Measurements from ENCODE around the gene PRKCD.

Gene PRKCD

DNA sequence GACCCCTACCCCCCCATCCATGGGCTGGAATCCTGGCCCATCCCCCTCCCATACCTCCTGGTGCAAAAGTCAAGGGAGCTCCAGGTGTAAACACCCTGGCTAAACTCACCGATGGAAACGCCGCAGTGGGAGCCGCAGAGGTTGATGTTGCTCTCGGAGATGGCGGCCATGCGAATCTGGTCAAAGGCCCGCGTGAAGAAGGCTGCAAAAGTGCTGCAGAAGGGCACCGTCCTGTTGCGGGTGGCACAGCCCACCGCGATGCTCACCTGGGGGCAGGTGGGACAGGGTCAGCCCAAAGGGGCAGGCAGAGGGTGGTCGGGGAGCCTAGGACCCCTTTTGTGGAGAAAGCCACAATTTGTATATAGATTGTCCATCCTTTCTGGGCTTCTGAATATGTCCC, 68.2 kb downstream of the PRKCD start:
- Histone ChIP-seq H3K79me2 (ENCODE audit: control insufficient read depth, insufficient read depth, low read length) (no peaks in the 10 kb centered on the region), H2BK5ac (ENCODE audit: low read length) (no peak overlapping the region), H3K18ac (ENCODE audit: low read length) (no peak overlapping the region), H3K4me2 (ENCODE audit: low read length) (no peak overlapping the region), H4K5ac (ENCODE audit: low read length) (no peak overlapping the region), H3K4me1 (ENCODE audit: control insufficient read depth, low read depth, low read length) (no peaks in the 10 kb centered on the region), H3K79me1 (ENCODE audit: low read length) (no peaks in the 10 kb centered on the region), H2AK5ac (ENCODE audit: low read length) (no peak overlapping the region), H3K23ac (ENCODE audit: low read length) (no peak overlapping the region), H3K27me3 (ENCODE audit: insufficient read depth, low read length, poor library complexity) (no peaks in the 10 kb centered on the region), H4K8ac (ENCODE audit: low read depth, low read length) (no peak overlapping the region), H3K4me3 (ENCODE audit: low read length) (no peak overlapping the region), H3K27ac (ENCODE audit: low read depth, low read length) (no peak overlapping the region), H3K56ac (ENCODE audit: low read length) (no peak overlapping the region), H3K9ac (ENCODE audit: low read length) (no peak overlapping the region), H3K36me3 (ENCODE audit: control insufficient read depth, insufficient read depth, low read length) (peaks cover 52% of the 10 kb centered on the region), H2BK120ac (ENCODE audit: low read depth, low read length) (no peak overlapping the region), H2BK15ac (replicated peaks; ENCODE audit: low read depth) (no peak overlapping the region), H3K4ac (ENCODE audit: low read depth, low read length) (no peak overlapping the region)
- no CpG with 5 or more reads among the region's 14 CpGs for WGBS (ENCODE audit: extremely low coverage, insufficient coverage, low lambda C conversion rate)
- DNase-seq, result no peak

DNA sequence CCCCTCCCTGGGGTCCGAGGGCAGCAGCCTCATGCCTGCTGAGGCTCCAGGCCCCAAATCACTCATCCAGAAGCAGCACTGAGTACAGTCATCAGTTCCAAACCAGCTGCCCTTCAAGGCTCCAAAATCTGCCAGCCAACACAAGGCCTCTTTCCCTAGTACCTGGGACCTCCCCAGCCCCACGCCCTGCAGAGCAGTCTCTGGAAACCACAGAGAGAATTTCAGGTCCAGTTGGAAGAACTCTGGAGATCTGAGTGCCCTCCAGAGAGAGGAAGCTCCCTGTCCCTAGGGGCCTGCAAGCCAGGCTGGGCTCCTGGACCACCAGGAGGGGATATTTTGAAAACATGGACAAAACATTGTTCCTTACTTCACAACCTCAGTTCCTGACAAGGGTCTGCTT, 68.6 kb downstream of the PRKCD start:
- no peak overlapping the region for H3K56ac ChIP-seq (ENCODE audit: low read length)
- no peak overlapping the region for H3K23ac ChIP-seq (ENCODE audit: low read length)
- no peaks in the 10 kb centered on the region for H3K4me1 ChIP-seq (ENCODE audit: control insufficient read depth, low read depth, low read length)
- H3K27ac ChIP-seq (ENCODE audit: low read depth, low read length), result no peak overlapping the region
- H3K4ac ChIP-seq (ENCODE audit: low read depth, low read length), result no peak overlapping the region
- no peaks in the 10 kb centered on the region for H3K79me2 ChIP-seq (ENCODE audit: control insufficient read depth, insufficient read depth, low read length)
- H2AK5ac ChIP-seq (ENCODE audit: low read length), result no peak overlapping the region
- peaks cover 1% of the 10 kb centered on the region for H3K79me1 ChIP-seq (ENCODE audit: low read length)
- H3K18ac ChIP-seq (ENCODE audit: low read length), result no peak overlapping the region
- peaks cover 51% of the 10 kb centered on the region for H3K36me3 ChIP-seq (ENCODE audit: control insufficient read depth, insufficient read depth, low read length)
- H3K27me3 ChIP-seq (ENCODE audit: insufficient read depth, low read length, poor library complexity), result no peaks in the 10 kb centered on the region
- DNase-seq, result no peak
- H4K5ac ChIP-seq (ENCODE audit: low read length), result no peak overlapping the region
- H2BK5ac ChIP-seq (ENCODE audit: low read length), result no peak overlapping the region
- H4K8ac ChIP-seq (ENCODE audit: low read depth, low read length), result no peak overlapping the region
- no peak overlapping the region for H3K4me2 ChIP-seq (ENCODE audit: low read length)
- H2BK15ac ChIP-seq (replicated peaks; ENCODE audit: low read depth), result no peak overlapping the region
- no peak overlapping the region for H2BK120ac ChIP-seq (ENCODE audit: low read depth, low read length)
- WGBS (ENCODE audit: extremely low coverage, insufficient coverage, low lambda C conversion rate), result no CpG with 5 or more reads among the region's 2 CpGs
- H3K4me3 ChIP-seq (ENCODE audit: low read length), result no peak overlapping the region
- H3K9ac ChIP-seq (ENCODE audit: low read length), result no peak overlapping the region

DNA sequence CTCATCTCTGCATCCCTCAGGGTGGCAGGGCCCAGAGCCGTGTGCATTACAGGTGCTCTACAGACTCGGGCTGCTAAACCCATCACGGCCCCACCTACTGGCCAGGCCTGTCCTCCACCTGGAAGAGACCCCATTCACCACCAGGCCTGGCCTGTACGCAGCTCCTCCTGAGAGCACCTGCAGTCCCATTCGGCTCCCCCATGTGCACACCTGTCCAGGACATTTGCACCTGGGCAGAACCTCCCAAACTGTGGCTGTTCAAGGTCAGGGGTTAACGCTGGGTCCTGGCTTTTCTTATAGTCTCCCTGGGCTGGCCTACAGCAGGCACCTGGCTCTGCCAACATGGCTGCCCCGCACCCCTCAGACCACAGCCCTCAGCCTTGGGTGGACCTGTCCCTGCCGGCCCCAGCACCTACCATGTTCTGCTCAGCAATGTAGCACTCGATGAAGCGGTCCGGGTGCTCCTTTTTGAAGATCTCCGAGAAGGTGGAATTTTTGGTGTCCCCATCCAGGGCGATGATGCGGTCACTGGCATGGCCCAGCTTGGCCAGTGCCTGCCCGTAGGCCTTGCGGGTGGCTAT, 69.1 kb downstream of the PRKCD start:
- DNase-seq, result peak; percentile 51
- no peaks in the 10 kb centered on the region for H3K79me2 ChIP-seq (ENCODE audit: control insufficient read depth, insufficient read depth, low read length)
- H3K4me3 ChIP-seq (ENCODE audit: low read length), result no peak overlapping the region

DNA sequence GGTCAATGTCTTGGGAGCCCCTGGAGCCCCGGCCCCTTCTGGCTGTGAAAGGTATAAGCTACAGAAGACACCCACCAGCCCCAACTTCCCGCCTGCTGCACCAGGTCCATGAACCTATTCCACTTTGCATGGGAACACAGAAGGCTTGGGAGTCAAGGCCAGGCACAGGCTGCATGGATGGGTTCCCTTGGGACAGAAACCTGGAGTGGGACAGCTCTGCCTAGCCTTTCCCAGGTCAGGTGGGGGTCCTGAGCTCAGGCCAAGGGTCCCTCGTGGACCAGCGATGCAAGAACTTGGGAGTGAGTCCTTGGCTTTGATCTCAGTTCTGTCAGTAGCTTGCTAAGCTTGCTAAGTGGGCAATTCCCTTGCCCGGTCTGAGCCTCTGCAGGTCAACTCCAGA, 69.8 kb downstream of the PRKCD start:
- H3K36me3 ChIP-seq (ENCODE audit: control insufficient read depth, insufficient read depth, low read length), result peaks cover 43% of the 10 kb centered on the region

More for the DNA sequence above, 69.1 kb downstream of the PRKCD start:
- Histone ChIP-seq H3K56ac (ENCODE audit: low read length) (no peak overlapping the region), H4K8ac (ENCODE audit: low read depth, low read length) (no peak overlapping the region), H3K4ac (ENCODE audit: low read depth, low read length) (no peak overlapping the region), H4K5ac (ENCODE audit: low read length) (no peak overlapping the region), H3K27me3 (ENCODE audit: insufficient read depth, low read length, poor library complexity) (no peaks in the 10 kb centered on the region), H2AK5ac (ENCODE audit: low read length) (no peak overlapping the region), H3K4me2 (ENCODE audit: low read length) (no peak overlapping the region), H3K18ac (ENCODE audit: low read length) (no peak overlapping the region), H3K36me3 (ENCODE audit: control insufficient read depth, insufficient read depth, low read length) (peaks cover 48% of the 10 kb centered on the region), H3K23ac (ENCODE audit: low read length) (no peak overlapping the region), H2BK5ac (ENCODE audit: low read length) (no peak overlapping the region), H2BK120ac (ENCODE audit: low read depth, low read length) (no peak overlapping the region), H3K79me1 (ENCODE audit: low read length) (peaks cover 2% of the 10 kb centered on the region), H2BK15ac (replicated peaks; ENCODE audit: low read depth) (no peak overlapping the region), H3K27ac (ENCODE audit: low read depth, low read length) (no peak overlapping the region), H3K4me1 (ENCODE audit: control insufficient read depth, low read depth, low read length) (no peaks in the 10 kb centered on the region), H3K9ac (ENCODE audit: low read length) (no peak overlapping the region)
- WGBS (ENCODE audit: extremely low coverage, insufficient coverage, low lambda C conversion rate), result no CpG with 5 or more reads among the region's 16 CpGs

DNA sequence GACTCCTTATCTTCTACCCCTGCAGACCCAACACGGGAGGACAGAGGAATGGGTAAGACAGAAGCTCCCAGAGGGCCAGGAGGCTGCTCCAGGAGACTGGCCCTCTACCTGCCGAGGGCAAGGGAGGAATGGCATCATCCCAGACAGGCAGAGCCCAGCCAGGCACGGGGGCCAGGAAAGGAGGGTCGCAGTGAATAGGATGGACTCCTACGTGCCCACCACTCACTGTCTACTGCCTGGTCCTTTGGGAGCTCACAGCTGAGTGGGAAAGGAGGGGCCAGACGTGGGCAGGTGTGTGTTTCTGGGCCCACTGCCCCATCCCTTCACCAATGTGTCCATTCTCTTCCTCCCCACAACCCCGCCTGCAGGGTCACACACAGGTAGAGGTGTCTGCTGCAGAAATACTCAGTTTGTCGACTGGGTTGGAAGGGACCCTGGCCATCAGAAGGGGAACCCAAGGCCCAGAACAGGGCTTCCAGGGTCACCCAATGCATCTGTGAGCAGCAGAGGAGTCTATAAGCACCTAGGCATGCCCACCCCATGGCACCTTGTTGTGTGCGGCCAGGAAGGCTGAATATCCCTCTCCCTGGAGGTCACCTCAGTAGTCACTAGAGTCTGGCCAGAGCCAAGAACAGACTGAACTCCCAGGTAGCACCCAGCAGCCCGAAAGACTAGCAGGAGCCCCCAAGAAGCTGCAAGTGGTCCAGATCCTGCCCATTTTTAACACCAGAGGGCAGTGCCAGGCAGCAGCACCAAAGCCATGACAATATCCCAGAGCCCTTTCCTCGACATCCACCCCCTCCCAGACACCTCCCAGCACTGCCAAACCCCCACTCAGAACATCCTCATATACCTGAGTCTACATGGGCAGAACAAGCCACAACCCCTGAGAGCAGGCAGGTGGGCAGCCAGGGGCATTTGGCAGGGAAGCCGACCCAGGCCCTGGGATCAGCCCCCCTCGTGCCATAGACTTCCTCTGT, 70.8 kb downstream of the PRKCD start:
- Histone ChIP-seq H3K4me3 (ENCODE audit: low read length) (no peak overlapping the region), H3K4me2 (ENCODE audit: low read length) (no peak overlapping the region), H3K27ac (ENCODE audit: low read depth, low read length) (no peak overlapping the region), H3K56ac (ENCODE audit: low read length) (no peak overlapping the region), H2BK15ac (replicated peaks; ENCODE audit: low read depth) (no peak overlapping the region), H3K4me1 (ENCODE audit: control insufficient read depth, low read depth, low read length) (peaks cover 2% of the 10 kb centered on the region), H3K27me3 (ENCODE audit: insufficient read depth, low read length, poor library complexity) (no peaks in the 10 kb centered on the region), H3K9ac (ENCODE audit: low read length) (no peak overlapping the region), H2AK5ac (ENCODE audit: low read length) (no peak overlapping the region), H4K8ac (ENCODE audit: low read depth, low read length) (no peak overlapping the region), H2BK120ac (ENCODE audit: low read depth, low read length) (no peak overlapping the region), H4K5ac (ENCODE audit: low read length) (no peak overlapping the region), H3K18ac (ENCODE audit: low read length) (no peak overlapping the region), H3K4ac (ENCODE audit: low read depth, low read length) (no peak overlapping the region), H3K79me2 (ENCODE audit: control insufficient read depth, insufficient read depth, low read length) (peaks cover 2% of the 10 kb centered on the region), H3K36me3 (ENCODE audit: control insufficient read depth, insufficient read depth, low read length) (peaks cover 45% of the 10 kb centered on the region), H2BK5ac (ENCODE audit: low read length) (no peak overlapping the region), H3K79me1 (ENCODE audit: low read length) (peaks cover 9% of the 10 kb centered on the region), H3K23ac (ENCODE audit: low read length) (no peak overlapping the region)
- WGBS (ENCODE audit: extremely low coverage, insufficient coverage, low lambda C conversion rate), result no CpG with 5 or more reads among the region's 13 CpGs
- DNase-seq, result no peak

More for the DNA sequence above, 69.8 kb downstream of the PRKCD start:
- Histone ChIP-seq H3K79me1 (ENCODE audit: low read length) (peaks cover 3% of the 10 kb centered on the region), H2AK5ac (ENCODE audit: low read length) (no peak overlapping the region), H3K4ac (ENCODE audit: low read depth, low read length) (no peak overlapping the region), H3K4me1 (ENCODE audit: control insufficient read depth, low read depth, low read length) (no peaks in the 10 kb centered on the region), H2BK15ac (replicated peaks; ENCODE audit: low read depth) (no peak overlapping the region), H2BK5ac (ENCODE audit: low read length) (no peak overlapping the region), H3K23ac (ENCODE audit: low read length) (no peak overlapping the region), H2BK120ac (ENCODE audit: low read depth, low read length) (no peak overlapping the region), H4K5ac (ENCODE audit: low read length) (no peak overlapping the region), H3K4me3 (ENCODE audit: low read length) (no peak overlapping the region), H3K9ac (ENCODE audit: low read length) (no peak overlapping the region), H3K56ac (ENCODE audit: low read length) (no peak overlapping the region), H3K18ac (ENCODE audit: low read length) (no peak overlapping the region), H4K8ac (ENCODE audit: low read depth, low read length) (no peak overlapping the region), H3K4me2 (ENCODE audit: low read length) (no peak overlapping the region), H3K79me2 (ENCODE audit: control insufficient read depth, insufficient read depth, low read length) (no peaks in the 10 kb centered on the region), H3K27ac (ENCODE audit: low read depth, low read length) (no peak overlapping the region), H3K27me3 (ENCODE audit: insufficient read depth, low read length, poor library complexity) (no peaks in the 10 kb centered on the region)
- no peak for DNase-seq
- no CpG with 5 or more reads among the region's 5 CpGs for WGBS (ENCODE audit: extremely low coverage, insufficient coverage, low lambda C conversion rate)

All from mesendoderm (in vitro differentiated cells).